GM12874 (cell line): ENCODE data around the gene CLRN2.

ENCODE experiments used
- CTCF ChIP-seq: IDR thresholded peaks from 2 replicates; pipeline ENCODE4 v1.5.1; 2011; ENCODE audit warnings: low read depth, mild to moderate bottlenecking, control low read depth, low read length, moderate library complexity; ENCODE audit not compliant: insufficient read depth

CLRN2 gene

GRCh38 chr4:17561195-17561909 is 46.4 kb downstream of the CLRN2 start:
- no peak for TF ChIP-seq CTCF

- no peak for TF ChIP-seq CTCF
These were observed 47.2 kb downstream of the CLRN2 start for GRCh38 chr4:17562157-17562556.

- no peak for TF ChIP-seq CTCF
These were observed 50.9 kb downstream of the CLRN2 start for GRCh38 chr4:17565846-17566245.

GRCh38 chr4:17567271-17567670 is 52.3 kb downstream of the CLRN2 start:
- TF ChIP-seq CTCF = no peak

GRCh38 chr4:17574206-17574605 is 59.2 kb downstream of the CLRN2 start:
- no peak for TF ChIP-seq CTCF
